ENCODE data around the gene VPS33A.

DNA sequence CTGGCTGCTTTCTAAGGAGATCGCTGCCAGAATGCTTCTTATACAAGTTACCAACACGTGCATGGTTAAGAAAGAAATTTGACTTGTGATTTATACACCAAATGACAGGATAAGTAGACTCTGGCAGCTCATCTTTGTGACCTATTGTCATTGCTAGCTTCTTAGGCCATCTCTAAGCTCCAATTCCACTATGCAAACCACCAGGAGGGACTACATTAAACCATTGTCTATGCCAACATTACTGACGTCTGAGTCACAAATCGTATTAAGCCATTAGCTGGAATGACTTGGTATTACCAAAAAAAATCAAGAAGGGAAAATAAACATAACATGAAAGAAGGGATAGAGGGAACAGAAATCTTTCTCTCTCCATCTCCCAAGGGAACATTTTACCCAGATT, 15.8 kb upstream of the VPS33A start:
- TF ChIP-seq USF2 (CRISPR knock-in tag; IDR thresholded peaks at IDR 0.05) (no peak), TEAD4 (CRISPR knock-in tag; IDR thresholded peaks at IDR 0.05) (no peak), MAX (CRISPR knock-in tag; IDR thresholded peaks at IDR 0.05) (no peak), ZNF423 (CRISPR knock-in tag; IDR thresholded peaks at IDR 0.05) (no peak), ZNF425 (CRISPR knock-in tag; conservative IDR thresholded peaks at IDR 0.05) (no peak)
- TF ChIP-seq, protein P1, sequence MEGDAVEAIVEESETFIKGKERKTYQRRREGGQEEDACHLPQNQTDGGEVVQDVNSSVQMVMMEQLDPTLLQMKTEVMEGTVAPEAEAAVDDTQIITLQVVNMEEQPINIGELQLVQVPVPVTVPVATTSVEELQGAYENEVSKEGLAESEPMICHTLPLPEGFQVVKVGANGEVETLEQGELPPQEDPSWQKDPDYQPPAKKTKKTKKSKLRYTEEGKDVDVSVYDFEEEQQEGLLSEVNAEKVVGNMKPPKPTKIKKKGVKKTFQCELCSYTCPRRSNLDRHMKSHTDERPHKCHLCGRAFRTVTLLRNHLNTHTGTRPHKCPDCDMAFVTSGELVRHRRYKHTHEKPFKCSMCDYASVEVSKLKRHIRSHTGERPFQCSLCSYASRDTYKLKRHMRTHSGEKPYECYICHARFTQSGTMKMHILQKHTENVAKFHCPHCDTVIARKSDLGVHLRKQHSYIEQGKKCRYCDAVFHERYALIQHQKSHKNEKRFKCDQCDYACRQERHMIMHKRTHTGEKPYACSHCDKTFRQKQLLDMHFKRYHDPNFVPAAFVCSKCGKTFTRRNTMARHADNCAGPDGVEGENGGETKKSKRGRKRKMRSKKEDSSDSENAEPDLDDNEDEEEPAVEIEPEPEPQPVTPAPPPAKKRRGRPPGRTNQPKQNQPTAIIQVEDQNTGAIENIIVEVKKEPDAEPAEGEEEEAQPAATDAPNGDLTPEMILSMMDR (IDR thresholded peaks at IDR 0.05): no peak
- TF ChIP-seq, protein P2, sequence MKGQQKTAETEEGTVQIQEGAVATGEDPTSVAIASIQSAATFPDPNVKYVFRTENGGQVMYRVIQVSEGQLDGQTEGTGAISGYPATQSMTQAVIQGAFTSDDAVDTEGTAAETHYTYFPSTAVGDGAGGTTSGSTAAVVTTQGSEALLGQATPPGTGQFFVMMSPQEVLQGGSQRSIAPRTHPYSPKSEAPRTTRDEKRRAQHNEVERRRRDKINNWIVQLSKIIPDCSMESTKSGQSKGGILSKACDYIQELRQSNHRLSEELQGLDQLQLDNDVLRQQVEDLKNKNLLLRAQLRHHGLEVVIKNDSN (CRISPR knock-in tag; IDR thresholded peaks at IDR 0.05): no peak
